Renal pelvis (tissue), 4 donors: ENCODE data around the gene CCDC136. TPM values are rescaled to one million over a fixed set of nuclear protein-coding genes. Genes with fewer than 3 reads are reported as not detected.

Experiments used
- DNase-seq: peaks from one replicate; pipeline ENCODE4 v3.0.0-alpha.2; 2013
- polyA plus RNA-seq, 3 donors: library from polyadenylated mRNA; unstranded; fragments of 120-200 nt; gene quantifications; one replicate each; pipeline ENCODE4 v1.2.1, GENCODE V29; 2013; ENCODE audit not compliant: insufficient read length in 3 of 3

The CCDC136 gene
- polyA plus RNA-seq, 3 donors: 17.2 to 27.0 (median 20.6) TPM

DNA sequence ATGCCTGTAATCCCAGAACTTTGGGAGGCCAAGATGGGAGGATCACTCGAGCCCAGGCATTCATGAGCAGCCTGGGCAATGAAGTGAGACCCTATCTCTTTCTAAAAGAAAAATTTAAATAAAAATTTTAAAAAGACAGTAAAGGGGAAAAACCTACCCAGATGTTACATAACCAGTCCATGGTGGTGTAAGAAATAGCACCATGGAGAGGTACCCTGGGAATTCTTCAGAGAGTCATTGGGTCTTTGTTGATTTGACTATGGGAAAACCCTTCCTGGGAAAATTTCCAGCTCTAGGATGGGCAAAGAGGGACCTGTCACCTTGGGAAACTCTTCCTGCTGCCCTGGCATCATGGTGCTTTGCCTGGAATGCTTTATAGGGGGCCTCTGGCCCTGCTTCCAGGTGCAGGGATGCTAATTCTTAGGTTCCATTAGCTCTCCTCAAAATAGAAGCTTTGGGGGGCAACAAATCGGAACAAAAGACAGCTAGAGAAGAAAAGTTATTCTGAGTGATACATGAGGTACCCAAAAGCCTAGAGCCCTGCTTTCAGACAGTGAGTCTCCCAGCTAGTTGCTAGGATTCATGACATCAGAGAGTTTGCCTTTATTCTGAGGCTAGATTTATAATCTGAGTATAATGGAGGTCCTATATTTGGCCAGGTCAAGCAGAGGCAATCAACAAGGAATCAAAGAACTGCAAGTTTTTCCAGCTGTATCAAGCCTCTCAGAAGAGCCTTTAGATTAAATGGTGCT lies 10.1 kb downstream of the CCDC136 start:
- DNase-seq: no peak

DNA sequence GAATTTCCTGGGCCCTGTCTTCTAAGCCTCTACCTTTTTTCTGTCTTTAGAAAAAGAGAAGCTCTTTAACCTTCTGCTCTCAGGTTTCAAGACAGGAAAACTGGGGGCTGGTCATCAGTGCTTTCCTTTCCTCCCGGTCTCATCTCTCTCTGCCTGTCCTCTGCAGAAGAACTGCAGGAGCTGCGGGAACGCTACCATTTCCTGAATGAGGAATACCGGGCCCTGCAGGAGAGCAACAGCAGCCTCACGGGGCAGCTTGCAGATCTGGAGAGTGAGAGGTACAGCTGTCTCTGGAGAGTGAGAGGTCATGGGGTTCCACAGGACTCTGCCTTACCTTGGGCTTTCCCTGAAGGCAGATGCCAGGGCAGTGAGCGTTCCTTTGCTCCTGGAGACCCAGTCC lies 12.7 kb downstream of the CCDC136 start:
- DNase-seq: no peak

DNA sequence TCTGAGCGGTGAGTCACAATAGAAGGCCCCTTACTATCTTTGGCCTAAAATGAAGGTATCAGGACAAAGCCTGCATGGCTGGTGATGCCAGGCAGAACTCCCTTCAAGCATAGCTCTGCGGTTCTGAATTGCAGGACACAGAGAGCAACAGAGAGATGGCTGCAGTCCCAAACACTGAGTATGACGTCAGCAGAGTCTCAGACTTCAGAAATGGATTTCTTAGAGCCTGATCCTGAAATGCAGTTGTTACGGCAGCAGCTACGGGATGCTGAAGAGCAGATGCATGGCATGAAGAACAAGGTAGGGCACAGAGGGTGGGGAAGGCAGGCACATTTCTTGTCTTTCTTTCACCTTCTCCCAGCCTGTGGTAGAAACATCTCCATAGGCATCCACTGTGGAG lies 13.5 kb downstream of the CCDC136 start:
- no peak for DNase-seq

DNA sequence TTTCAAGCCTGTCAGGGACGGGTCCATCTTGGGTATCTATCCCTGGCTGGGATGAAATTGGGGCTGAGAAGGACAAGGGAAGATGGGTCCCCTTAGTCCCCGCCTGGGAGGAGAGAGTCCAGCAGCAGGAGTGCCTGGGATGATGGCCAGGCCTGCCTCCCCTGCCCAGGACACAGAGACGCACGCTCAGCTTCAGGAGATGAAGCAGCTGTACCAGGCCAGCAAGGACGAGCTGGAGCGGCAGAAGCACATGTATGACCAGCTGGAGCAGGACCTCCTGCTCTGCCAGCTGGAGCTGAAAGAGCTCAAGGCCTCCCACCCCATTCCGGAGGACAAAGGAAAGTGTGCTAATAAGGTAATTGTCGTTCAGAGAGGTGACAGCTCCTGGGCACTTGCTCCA lies 15.4 kb downstream of the CCDC136 start:
- no peak for DNase-seq

DNA sequence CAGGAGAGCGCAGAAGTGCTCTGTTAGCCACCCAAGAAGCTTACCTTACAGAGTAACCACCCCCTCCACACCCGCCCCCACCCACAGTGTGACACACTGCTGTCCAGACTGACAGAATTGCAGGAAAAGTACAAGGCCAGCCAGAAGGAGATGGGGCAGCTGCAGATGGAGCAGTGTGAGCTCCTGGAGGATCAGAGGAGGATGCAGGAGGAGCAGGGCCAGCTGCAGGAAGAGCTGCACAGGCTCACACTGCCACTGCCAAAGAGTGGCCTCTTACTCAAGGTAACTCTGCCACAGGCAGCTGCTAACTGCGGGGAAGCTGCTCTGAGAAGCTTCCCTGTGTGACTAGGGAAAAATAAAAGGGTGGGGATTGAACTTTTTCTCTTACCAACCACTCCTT lies 17.6 kb downstream of the CCDC136 start:
- DNase-seq: no peak

DNA sequence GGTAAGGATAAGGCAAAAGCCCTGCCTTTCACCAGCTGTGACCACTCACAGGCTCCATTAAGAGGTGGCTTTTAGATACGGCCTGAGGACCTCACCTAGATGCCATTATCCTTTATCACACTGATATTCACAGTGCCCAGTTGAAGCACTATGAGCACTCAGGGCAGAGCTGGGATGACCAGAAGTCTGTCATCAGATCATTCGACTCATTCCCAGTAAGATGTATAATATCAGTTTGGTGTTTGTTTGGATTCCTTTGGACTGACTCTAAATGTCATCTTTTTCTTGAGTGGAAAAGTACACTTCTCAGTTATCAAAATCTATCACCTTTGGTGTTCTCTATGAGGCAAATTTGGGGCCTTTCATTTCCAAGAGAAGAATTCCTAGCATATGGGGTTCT lies 18.7 kb downstream of the CCDC136 start:
- DNase-seq: no peak

DNA sequence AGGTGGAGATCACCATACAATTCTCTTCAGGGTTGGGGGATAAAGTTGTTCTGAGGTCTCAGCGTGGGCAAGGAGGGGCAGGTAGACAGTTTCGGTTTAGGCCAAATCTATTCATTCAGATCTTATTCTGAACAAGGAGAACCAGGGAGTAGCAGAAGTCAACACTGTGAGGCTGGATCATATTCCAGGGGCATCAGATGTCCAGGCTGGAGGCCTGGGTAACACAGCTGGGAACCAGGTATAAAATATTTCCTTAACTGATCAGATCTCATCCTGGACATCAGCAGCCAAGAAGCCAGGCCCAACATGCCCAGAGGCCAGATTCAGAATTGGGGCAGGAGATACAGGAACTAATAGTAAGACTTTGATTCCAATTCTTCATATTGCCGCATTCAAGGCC lies 19.2 kb downstream of the CCDC136 start:
- DNase-seq: no peak

DNA sequence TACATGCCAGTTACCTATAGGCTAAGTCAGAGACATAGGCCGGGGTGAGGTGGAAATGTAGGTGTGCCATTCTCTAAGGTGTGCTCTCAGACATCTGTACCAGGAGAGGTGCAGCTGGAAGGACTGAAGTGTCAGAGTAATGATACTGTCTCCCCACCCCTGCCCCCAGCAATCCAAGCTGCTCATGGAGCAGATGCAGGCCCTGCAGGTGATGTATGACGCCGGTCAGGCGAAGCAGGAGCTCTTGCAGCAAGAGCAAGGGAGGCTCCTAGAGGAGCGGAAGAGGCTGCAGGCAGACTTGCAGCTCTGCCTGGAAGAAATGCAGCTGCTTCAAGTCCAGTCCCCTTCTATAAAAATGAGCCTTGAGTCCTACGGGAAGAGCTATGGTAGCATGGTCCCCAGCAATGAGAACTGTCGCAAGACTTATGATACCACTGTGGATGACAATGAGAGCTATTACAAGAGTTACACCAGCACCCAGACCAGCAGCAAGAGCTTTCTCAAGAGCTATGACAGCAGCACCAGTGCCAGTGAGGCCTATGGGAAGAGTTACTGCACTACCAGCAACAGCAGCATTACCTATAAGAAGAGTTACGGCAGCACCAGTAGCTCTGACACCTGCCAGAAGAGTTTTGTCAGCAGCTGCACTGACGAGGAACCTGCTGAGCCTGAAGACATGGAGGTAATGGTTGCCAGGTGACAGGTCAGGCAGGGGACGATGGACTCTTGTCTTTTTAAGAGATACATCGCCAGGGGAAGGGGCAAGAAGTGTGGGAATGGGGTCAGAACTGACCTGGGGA lies 20.1 kb downstream of the CCDC136 start:
- DNase-seq: no peak

DNA sequence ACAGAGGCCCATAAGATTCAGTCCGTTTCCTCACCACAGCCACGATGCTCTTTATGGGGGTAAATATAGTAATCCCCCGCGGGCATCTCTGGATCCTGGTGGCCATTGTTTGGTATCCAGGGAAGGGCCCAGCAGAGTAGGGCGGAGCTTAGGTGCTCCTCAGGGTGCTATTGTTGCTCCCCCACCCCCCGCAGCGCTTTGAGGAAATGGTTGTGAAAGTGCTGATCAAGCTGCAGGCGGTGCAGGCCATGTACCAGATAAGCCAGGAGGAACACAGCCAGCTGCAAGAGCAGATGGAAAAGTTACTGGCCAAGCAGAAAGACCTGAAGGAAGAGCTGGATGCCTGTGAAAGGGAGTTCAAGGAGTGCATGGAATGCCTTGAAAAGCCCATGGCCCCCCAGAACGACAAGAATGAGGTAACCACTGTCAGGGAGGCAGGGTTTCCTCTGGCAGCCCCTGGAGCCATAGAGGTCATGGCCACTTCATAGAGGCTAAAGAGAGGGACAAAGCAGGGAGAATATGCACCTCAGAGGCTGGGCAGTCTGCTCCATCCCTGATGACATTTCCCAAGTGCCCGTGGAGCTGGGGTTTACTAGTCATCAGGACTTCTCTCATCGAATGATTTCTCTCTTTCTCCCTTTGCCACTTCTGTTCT lies 20.9 kb downstream of the CCDC136 start:
- DNase-seq: no peak

DNA sequence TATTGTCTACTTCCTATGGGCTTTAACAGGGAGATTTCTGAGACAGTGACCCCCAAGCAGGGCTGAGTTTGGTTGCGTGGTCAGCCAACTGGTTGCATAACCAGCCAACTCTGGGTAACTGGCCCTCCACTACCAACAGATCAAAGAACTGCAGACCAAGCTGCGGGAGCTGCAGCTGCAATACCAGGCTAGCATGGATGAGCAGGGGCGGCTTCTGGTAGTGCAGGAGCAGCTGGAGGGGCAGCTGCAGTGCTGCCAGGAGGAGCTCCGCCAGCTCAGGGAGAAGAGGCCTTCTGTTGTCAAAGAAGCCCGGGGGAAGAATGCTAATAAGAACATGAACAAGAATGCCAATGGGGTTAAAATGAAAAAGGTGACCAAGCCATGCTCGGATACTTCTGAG lies 22.7 kb downstream of the CCDC136 start:
- no peak for DNase-seq

DNA sequence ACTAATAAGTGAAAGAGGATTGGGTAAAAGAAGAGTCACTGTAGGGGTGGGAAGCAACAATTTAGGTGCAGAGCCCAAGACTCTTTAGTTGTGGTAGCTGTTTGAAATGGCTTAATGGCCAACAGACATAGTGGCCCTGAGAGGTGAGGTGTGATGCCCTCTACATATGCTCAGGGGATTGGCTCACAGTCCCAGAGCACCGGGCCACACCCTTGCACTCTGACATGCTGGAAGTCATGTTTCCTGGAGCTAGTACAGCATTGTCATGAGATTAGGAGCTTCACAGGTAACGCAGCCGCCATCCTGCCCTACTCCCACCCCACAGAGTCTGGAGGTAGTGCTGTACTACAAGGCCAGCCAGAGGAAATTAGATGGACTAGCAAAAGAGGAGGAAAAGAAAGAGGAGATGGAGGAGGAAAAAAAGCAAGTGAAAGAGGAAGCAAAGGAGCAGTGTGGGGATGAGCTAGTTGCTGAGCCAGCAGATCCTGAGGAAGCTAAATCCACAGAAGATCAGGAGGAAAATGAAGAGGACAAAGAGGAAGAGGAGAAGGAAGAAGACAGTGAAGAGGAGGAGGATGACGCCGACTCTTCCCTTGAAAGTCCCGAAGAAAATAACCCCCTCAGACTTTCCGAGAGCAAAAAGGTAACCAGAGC lies 23.6 kb downstream of the CCDC136 start:
- no peak for DNase-seq

DNA sequence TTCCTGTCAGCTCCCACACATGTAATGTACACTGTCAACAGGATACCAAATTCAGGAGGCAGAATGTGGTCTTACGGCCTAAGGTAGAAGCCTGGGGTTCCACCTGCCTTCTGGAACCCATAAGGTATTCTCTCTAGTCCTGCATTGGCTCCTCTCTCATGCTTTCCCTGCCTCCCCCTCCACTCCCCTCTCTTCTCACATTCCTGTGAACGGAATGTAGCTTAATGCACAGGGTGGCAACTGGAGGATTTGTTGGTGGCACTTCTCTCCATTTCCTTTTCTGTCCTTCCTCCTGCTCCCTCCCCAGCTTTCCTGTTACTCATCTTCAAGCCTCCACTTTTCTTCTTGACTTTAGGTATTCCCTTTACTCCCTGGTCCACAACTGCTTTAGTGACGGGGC lies 26.9 kb downstream of the CCDC136 start:
- DNase-seq: no peak

DNA sequence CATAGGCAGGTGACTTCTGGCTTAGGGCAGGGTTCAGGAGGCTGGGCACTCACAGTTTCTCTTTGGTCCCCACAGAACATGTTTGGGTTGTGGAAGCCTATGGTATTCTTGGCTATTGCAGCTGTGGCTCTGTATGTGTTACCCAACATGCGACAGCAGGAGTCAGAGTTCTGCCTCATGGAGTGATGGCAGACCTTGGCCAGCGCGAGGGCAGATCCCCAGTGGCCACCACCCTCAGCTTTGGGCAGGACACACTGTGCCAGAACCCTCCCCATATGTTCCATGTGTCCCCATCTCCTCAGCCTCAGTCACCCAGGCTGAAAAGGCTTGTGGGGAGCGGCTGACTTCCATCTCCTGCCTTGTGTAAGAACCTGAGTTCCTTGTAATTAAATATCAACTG lies 30.0 kb downstream of the CCDC136 start:
- no peak for DNase-seq

DNA sequence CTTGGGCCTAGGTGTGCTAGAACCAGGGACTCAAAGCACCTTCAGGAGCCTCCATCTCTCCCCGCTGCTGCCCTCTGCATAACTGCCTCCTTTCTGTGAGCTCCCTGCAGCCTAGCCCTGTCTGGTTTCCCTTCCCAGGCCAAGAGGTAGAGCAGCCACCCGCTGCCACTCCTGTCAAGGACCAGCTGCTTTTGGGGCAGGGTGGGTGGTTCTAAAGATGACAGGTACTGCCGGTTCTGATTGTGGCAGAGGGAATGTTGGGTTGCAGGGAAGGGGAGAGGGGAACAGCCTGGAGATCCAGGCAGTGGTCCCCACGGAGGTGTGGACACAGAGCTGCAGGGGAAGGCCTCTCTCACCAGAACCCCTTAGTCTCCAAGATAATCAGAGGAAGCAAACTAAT lies 34.7 kb downstream of the CCDC136 start:
- DNase-seq: no peak

DNA sequence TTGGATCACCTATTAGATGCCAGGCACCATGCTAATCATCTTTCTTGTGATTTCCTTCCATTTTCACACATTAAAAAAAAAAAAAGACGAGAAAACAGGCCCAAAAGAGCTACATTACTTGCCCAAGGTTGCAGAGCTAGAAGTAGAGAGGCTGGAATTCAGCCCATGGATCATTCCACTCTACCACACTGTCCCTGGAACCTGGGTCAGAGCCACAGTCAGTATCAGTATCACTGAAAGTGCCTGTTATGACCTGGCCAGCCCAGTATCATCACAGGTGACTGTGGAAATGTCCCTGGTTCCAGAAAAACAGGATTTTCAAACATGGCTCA lies 35.1 kb downstream of the CCDC136 start:
- DNase-seq: no peak

DNA sequence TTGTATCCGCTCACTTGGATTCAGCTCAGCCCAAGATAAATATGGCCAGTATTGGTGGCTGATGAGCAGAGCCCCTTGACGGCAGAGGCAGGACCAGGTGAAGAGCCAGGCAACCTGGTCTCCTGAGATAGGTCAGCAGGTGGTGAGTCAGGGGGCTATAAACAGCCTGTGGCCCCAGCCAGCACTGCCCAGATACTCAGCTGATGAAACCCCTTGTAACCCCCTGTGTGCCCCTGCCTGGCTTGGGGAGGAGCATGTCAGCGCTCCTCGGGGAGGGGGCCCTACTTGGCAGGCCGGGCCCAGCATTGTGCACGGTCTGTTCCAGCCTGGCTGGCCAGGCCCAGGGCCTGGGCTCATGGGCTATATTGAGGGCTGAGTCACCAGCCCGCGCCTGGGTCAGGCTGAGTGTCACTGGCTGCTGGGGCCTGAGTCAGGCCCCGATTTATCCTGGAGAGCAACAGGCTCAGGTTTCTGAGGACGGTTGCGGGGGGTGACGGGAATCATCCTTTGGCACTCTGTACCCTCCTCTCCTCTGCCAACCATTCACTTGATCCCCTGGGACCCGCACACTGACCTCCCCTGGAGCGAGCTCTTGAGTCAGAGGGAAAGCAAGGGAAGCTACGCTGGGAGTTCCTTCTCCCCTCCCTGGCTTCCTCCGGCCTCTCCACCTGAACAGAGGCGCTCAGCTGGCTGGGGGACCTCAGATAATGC lies 35.6 kb downstream of the CCDC136 start:
- DNase-seq: no peak

DNA sequence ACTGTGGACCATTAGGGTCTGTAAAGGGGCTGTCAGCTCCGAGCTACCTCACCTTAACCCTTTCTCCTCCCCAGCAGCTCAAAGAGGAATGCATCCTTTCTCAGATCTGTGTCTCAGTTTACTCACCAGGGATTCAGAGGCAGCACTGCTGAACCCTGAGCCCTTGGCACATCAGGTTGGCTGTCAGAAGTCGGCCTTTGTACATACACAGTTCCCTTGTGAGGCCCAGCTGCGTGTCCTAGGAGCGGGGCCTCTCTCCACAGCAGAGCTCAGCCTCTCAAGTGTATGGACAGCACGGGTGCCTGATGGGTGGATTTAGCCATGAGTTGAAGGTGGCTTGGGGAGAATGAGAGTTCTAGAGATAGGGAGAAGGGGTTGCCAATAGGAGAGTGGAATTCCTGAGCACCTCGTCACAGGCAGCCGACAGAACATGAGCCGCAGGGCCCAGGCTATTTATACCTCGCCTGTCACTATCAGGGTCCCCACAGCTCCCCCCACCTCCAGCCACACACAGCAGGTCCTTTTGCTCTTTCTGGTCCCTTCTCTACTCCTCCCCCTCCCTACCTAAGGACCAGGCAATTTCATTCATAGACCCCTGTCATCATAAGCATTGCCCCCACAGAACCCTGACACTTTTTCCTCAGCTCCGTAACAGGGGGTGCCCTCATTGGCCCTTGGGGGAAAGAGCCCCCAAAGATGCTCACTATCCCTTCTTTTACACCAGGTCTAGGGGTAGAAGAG lies 36.4 kb downstream of the CCDC136 start:
- DNase-seq: no peak

DNA sequence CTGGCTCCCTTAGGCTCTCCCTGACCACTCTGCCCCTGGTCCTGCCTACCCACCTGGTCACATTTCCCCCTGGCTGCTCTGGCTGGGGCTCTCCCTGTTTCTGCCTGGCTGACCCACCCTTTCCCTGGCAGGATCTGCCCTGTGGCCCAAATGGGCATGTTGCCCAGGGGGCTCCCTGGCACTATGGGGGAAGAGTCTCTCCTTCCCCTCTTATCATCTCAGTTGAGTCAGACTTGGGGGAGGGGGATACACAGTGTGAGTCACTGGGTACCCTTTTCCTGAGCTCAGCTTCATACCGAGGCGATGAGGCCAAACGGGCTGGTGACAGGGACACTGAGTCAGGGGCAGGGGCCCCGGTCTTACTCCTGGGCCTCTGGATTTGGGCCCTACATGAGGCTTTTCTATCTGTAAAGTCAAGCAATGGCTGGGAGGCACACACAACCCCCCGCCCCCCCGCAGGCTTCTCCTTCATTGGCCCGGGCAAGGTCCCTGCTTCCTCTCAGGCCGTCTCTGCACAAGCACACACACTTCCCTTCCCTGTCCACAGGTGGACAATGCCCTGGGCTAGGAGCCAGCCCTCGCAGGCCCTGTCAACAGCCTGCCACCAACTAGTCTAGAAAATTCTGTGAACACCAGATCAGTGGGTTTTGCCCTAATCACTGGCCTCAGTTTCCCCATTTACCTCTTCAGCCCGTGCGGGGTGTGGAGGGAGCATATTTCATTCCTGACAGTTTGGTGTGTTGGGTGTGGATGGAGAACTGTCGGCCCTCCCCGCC lies 37.8 kb downstream of the CCDC136 start:
- DNase-seq: no peak

DNA sequence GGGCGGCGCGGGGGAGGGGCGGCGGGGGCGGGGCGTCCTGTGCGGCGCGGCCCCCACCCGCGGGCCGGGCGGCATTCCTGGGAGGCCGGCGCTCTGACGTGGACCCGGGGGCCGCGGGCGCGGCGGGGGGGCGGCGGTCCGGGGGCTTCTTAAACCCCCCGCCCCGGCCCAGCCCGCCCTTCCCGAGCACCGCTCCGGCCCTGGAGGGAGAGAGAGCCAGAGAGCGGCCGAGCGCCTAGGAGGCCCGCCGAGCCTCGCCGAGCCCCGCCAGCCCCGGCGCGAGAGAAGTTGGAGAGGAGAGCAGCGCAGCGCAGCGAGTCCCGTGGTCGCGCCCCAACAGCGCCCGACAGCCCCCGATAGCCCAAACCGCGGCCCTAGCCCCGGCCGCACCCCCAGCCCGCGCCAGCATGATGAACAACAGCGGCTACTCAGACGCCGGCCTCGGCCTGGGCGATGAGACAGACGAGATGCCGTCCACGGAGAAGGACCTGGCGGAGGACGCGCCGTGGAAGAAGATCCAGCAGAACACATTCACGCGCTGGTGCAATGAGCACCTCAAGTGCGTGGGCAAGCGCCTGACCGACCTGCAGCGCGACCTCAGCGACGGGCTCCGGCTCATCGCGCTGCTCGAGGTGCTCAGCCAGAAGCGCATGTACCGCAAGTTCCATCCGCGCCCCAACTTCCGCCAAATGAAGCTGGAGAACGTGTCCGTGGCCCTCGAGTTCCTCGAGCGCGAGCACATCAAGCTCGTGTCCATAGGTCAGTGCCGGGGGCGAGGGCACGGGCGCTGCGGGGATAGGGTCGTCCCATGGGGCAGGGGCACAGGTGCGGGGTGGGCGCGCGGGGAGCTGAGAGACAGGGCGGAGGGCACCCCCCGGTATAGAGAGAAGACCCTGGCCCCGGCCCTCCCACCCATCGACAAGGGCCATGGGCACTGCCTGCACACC lies 38.7 kb downstream of the CCDC136 start, which contains the start of gene FLNC:
FLNC (plus strand) TSS at position 176 of the 947 bp plus-strand sequence; CDS start at position 408, 232 bp downstream.
- DNase-seq: peak; percentile 64
